Measurements from ENCODE around the gene RHOT2. TPM values are rescaled to one million over a fixed set of nuclear protein-coding genes. Genes with fewer than 3 reads are reported as not detected.

The RHOT2 gene
- polyA plus RNA-seq, 1 donor (not counting 4 experiments of a cell fraction or from before 2014, with no cell fraction given) = 58.7 TPM

DNA sequence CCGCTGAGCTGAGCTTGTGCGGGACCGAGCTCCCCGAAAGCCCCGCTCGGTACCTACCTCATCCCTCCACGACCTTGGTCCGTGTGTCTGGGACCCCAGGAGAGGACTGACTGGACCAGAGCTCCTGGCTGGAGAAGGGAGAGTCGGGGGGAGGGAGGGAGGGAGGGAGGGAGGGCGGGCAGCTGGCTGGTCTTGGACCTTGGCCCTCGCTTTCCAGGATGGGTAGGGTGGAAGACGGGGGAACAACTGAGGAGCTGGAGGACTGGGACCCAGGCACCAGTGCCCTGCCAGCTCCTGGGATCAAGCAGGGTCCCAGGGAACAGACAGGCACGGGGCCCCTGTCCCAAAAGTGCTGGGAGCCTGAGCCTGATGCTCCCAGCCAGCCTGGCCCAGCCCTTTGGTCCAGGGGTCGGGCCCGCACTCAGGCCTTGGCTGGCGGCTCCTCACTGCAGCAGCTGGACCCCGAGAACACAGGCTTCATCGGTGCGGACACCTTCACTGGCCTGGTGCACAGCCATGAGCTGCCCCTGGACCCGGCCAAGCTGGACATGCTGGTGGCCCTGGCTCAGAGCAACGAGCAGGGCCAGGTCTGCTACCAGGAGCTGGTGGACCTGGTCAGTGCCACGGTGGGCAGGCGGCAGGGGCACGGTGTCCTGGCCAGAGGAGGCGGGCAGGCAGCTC, 8.1 kb downstream of the RHOT2 start:
- DNase-seq (ENCODE audit: low read depth, low spot score) = no peak
- TF ChIP-seq EZH2 (IDR thresholded peaks at IDR 0.05; ENCODE audit: low read length) = no peak
- TF ChIP-seq CTCF (optimal IDR thresholded peaks at IDR 0.05 in 1 of 3, IDR thresholded peaks at IDR 0.05 in 1 of 3, conservative IDR thresholded peaks at IDR 0.05 in 1 of 3; ENCODE audit: extremely low read depth in 1 of 3, insufficient read depth in 2 of 3, low read length in 3 of 3) = no peak
- Histone ChIP-seq H3K27ac (ENCODE audit: control insufficient read depth, insufficient read depth, low read length) (no peak overlapping the region), H4K20me1 (ENCODE audit: control insufficient read depth, extremely low read depth, insufficient read depth, low read length) (peaks cover 2% of the 10 kb centered on the region), H3K27me3 (ENCODE audit: control insufficient read depth, extremely low read depth, insufficient read depth, low read length) (no peaks in the 10 kb centered on the region), H3K36me3 (ENCODE audit: control insufficient read depth in 2 of 2, extremely low read depth in 1 of 2, insufficient read depth in 2 of 2, low read length in 2 of 2) (peaks cover 6 to 23% of the 10 kb centered on the region in 2 experiments), H3K4me3 (ENCODE audit: control insufficient read depth in 2 of 3, extremely low read depth in 1 of 3, insufficient read depth in 2 of 3, low read depth in 1 of 3, low read length in 3 of 3) (no peak overlapping the region), H3K9me3 (ENCODE audit: control insufficient read depth, low read depth, low read length) (no peaks in the 10 kb centered on the region), H3K4me1 (ENCODE audit: control insufficient read depth, extremely low read depth, insufficient read depth, low read length) (peaks cover 23% of the 10 kb centered on the region), H2AFZ (ENCODE audit: control insufficient read depth, low read length) (no peak overlapping the region), H3K4me2 (ENCODE audit: control insufficient read depth, extremely low read depth, insufficient read depth, low read depth, low read length) (peak overlapping the region; percentile 79), H3K79me2 (ENCODE audit: control insufficient read depth, insufficient read depth, low read length) (peaks cover 5% of the 10 kb centered on the region), H3K9me1 (ENCODE audit: control insufficient read depth, extremely low read depth, insufficient read depth, low read length) (no peaks in the 10 kb centered on the region), H3K9ac (ENCODE audit: control insufficient read depth, extremely low read depth, insufficient read depth, low read length) (peak overlapping the region; percentile 47)
- FAIRE-seq = no peak
- dilution Hi-C loops (cut with MboI; ENCODE audit: extremely low pct_ligation_motif_present, low sequenced_read_pairs) = no loop called here

GRCh38 chr16:676565-676902, 8.6 kb downstream of the RHOT2 start:
- peaks cover 28% of the 10 kb centered on the region for H3K4me1 ChIP-seq (ENCODE audit: control insufficient read depth, extremely low read depth, insufficient read depth, low read length)
- no peaks in the 10 kb centered on the region for H3K27me3 ChIP-seq (ENCODE audit: control insufficient read depth, extremely low read depth, insufficient read depth, low read length)
- H3K27ac ChIP-seq (ENCODE audit: control insufficient read depth, insufficient read depth, low read length) = peak overlapping the region; percentile 47
- DNase-seq (ENCODE audit: low read depth, low spot score) (no peak), FAIRE-seq (no peak)
- dilution Hi-C loops (cut with MboI; ENCODE audit: extremely low pct_ligation_motif_present, low sequenced_read_pairs) = no loop called here
- TF ChIP-seq EZH2 (IDR thresholded peaks at IDR 0.05; ENCODE audit: low read length) (no peak), CTCF (optimal IDR thresholded peaks at IDR 0.05 in 1 of 3, IDR thresholded peaks at IDR 0.05 in 1 of 3, conservative IDR thresholded peaks at IDR 0.05 in 1 of 3; ENCODE audit: extremely low read depth in 1 of 3, insufficient read depth in 2 of 3, low read length in 3 of 3) (no peak)
- H3K79me2 ChIP-seq (ENCODE audit: control insufficient read depth, insufficient read depth, low read length) = peaks cover 8% of the 10 kb centered on the region
- peak overlapping the region; percentile 47 for H3K9ac ChIP-seq (ENCODE audit: control insufficient read depth, extremely low read depth, insufficient read depth, low read length)
- peak overlapping the region in 1 of 3 experiments; percentile 37 for H3K4me3 ChIP-seq (ENCODE audit: control insufficient read depth in 2 of 3, extremely low read depth in 1 of 3, insufficient read depth in 2 of 3, low read depth in 1 of 3, low read length in 3 of 3)
- peaks cover 8 to 19% of the 10 kb centered on the region in 2 experiments for H3K36me3 ChIP-seq (ENCODE audit: control insufficient read depth in 2 of 2, extremely low read depth in 1 of 2, insufficient read depth in 2 of 2, low read length in 2 of 2)
- no peaks in the 10 kb centered on the region for H3K9me3 ChIP-seq (ENCODE audit: control insufficient read depth, low read depth, low read length)
- H4K20me1 ChIP-seq (ENCODE audit: control insufficient read depth, extremely low read depth, insufficient read depth, low read length) = peaks cover 7% of the 10 kb centered on the region
- H3K9me1 ChIP-seq (ENCODE audit: control insufficient read depth, extremely low read depth, insufficient read depth, low read length) = no peaks in the 10 kb centered on the region
- H2AFZ ChIP-seq (ENCODE audit: control insufficient read depth, low read length) = no peak overlapping the region
- H3K4me2 ChIP-seq (ENCODE audit: control insufficient read depth, extremely low read depth, insufficient read depth, low read depth, low read length) = peak overlapping the region; percentile 79

Data from keratinocyte (primary cell).